ENCODE results near the gene KRT37.

GRCh38 chr17:41457676-41458075 lies 33.3 kb upstream of the KRT37 start:
- TF ChIP-seq CTCF (IDR thresholded peaks at IDR 0.05) (no peak), POLR2A (IDR thresholded peaks at IDR 0.05) (no peak), EP300 (IDR thresholded peaks at IDR 0.05) (no peak)
